A549 (cell line): ENCODE results near the gene GMPR2. TPM values are rescaled to one million over a fixed set of nuclear protein-coding genes. Genes with fewer than 3 reads are reported as not detected.
"Not testable (repeated sequence)": the region's sequence is repeated elsewhere in the genome, so short reads cannot be mapped to it uniquely, and the experiment has no call there.

ENCODE experiments used
- ATAC-seq, 2 experiments: fragments of 200-7000 bp in 1 of 2; fragments of >200 bp in 1 of 2; cut with Nextera tagmentation in 1 of 2; cut with Tn5 transposase in 1 of 2; 3 replicates each; pipeline versions ENCODE4 v1.8.0 to v1.9.1; 2018 to 2020; ENCODE audit warnings: mild to moderate bottlenecking in 1 of 2, moderate library complexity in 1 of 2
- CTCF ChIA-PET: fragments of 300-600 bp; sonication (Branson Sonifier 250); formaldehyde crosslinking; extraction: SDS; loops from one replicate; lab custom pipeline; 2021; ENCODE audit warnings: antibody characterized with exemption, inconsistent platforms; lab: Yijun Ruan, JAX
- POLR2A ChIA-PET: fragments of 350-600 bp; formaldehyde crosslinking; extraction: SDS; loops from one replicate; lab custom pipeline; 2021; ENCODE audit warnings: antibody characterized with exemption, inconsistent platforms; lab: Yijun Ruan, JAX
- DNase-seq, 2 experiments: peaks; one replicate each; pipeline versions ENCODE4 v3.0.0 to v3.0.0-alpha.2; 2011 to 2016; ENCODE audit warnings: low read depth in 1 of 2, low spot score in 1 of 2
- FAIRE-seq: peaks from 2 replicates; lab custom pipeline; 2011; peaks lifted over from hg19 to GRCh38; lab: Jason Lieb, UNC
- H3K27ac ChIP-seq, 2 experiments: fragments of >200 bp; sonication (Bioruptor Twin); formaldehyde crosslinking; 3 replicates each; pipeline ENCODE4 v1.5.1; 2016 to 2017
- H3K4me1 ChIP-seq: fragments of >200 bp; sonication (Bioruptor Twin); formaldehyde crosslinking; 3 replicates; pipeline ENCODE4 v1.6.1; 2016
- H3K4me2 ChIP-seq: fragments of >200 bp; sonication (Bioruptor Twin); formaldehyde crosslinking; 3 replicates; pipeline ENCODE4 v1.6.1; 2016
- H3K4me3 ChIP-seq: fragments of >200 bp; sonication (Bioruptor Twin); formaldehyde crosslinking; 3 replicates; pipeline ENCODE4 v1.5.1; 2016
- H3K9me3 ChIP-seq: fragments of >200 bp; sonication (Bioruptor Twin); formaldehyde crosslinking; 3 replicates; pipeline ENCODE4 v1.6.1; 2016
- CBX8 ChIP-seq: fragments of 200-600 bp; sonication (generic); IDR thresholded peaks from 2 replicates; pipeline ENCODE4 v1.6.1; 2016
- CHD4 ChIP-seq: fragments of 200-600 bp; sonication (generic); IDR thresholded peaks from 2 replicates; pipeline ENCODE4 v1.6.1; 2016; ENCODE audit warnings: antibody characterized with exemption, mild to moderate bottlenecking, borderline replicate concordance
- E2F6 ChIP-seq: IDR thresholded peaks from 2 replicates; pipeline ENCODE4 v1.6.1; 2012; ENCODE audit warnings: low read depth, borderline replicate concordance
- EP300 ChIP-seq, 2 experiments: fragments of >200 bp; sonication (Bioruptor Twin); formaldehyde crosslinking; IDR thresholded peaks; 2 replicates in 1 of 2; 3 replicates in 1 of 2; pipeline ENCODE4 v1.6.1; 2016 to 2017
- FOSB ChIP-seq: fragments of 250-450 bp; sonication (Bioruptor Pico); IDR thresholded peaks from 2 replicates; pipeline ENCODE4 v1.5.0; 2020; ENCODE audit warnings: mild to moderate bottlenecking, moderate library complexity
- GATA3 ChIP-seq: IDR thresholded peaks from 2 replicates; pipeline ENCODE4 v1.6.1; 2012; ENCODE audit warnings: borderline replicate concordance
- HEYL ChIP-seq: fragments of 250-450 bp; sonication (Bioruptor Pico); IDR thresholded peaks from 2 replicates; pipeline ENCODE4 v1.8.0; 2021; ENCODE audit warnings: mild to moderate bottlenecking, moderate library complexity
- HOXB5 ChIP-seq: fragments of 250-450 bp; sonication (Bioruptor Pico); IDR thresholded peaks from 2 replicates; pipeline ENCODE4 v1.5.0; 2020; ENCODE audit warnings: mild to moderate bottlenecking, moderate library complexity
- MAZ ChIP-seq: fragments of 150-350 bp; IDR thresholded peaks from 2 replicates; pipeline ENCODE4 v1.6.1; 2014; ENCODE audit warnings: antibody characterized with exemption, low read depth, low read length, borderline replicate concordance
- NFE2L2 ChIP-seq: fragments of 150-350 bp; conservative IDR thresholded peaks from 2 replicates; pipeline ENCODE4 v1.6.1; 2014; ENCODE audit warnings: low read length
- PHF8 ChIP-seq: fragments of 200-600 bp; sonication (generic); IDR thresholded peaks from 2 replicates; pipeline ENCODE4 v1.6.1; 2016; ENCODE audit warnings: low read depth, mild to moderate bottlenecking, antibody characterized with exemption, moderate library complexity, borderline replicate concordance
- RAD21 ChIP-seq, 2 experiments: fragments of >200 bp in 1 of 2; sonication (Bioruptor Twin) in 1 of 2; formaldehyde crosslinking in 1 of 2; IDR thresholded peaks in 1 of 2; conservative IDR thresholded peaks in 1 of 2; 2 replicates in 1 of 2; 3 replicates in 1 of 2; pipeline ENCODE4 v1.6.1; 2012 to 2018; ENCODE audit warnings: inconsistent platforms in 1 of 2
- RARB ChIP-seq: fragments of 250-450 bp; sonication (Bioruptor Pico); IDR thresholded peaks from 2 replicates; pipeline ENCODE4 v1.8.0; 2021; ENCODE audit warnings: mild to moderate bottlenecking, moderate library complexity
- REST ChIP-seq: fragments of 200-600 bp; sonication (generic); IDR thresholded peaks from 2 replicates; pipeline ENCODE4 v1.6.1; 2016; ENCODE audit warnings: antibody characterized with exemption, mild to moderate bottlenecking, moderate library complexity
- RFX5 ChIP-seq: fragments of 450-650 bp; IDR thresholded peaks from 2 replicates; pipeline ENCODE4 v1.7.1; 2014; ENCODE audit warnings: antibody characterized with exemption, mild to moderate bottlenecking, moderate library complexity
- SMC3 ChIP-seq: fragments of >200 bp; sonication (Bioruptor Twin); formaldehyde crosslinking; IDR thresholded peaks from 3 replicates; pipeline ENCODE4 v1.6.1; 2018; ENCODE audit warnings: inconsistent platforms
- TFCP2L1 ChIP-seq: fragments of 250-450 bp; sonication (Bioruptor Pico); IDR thresholded peaks from 2 replicates; pipeline ENCODE4 v1.5.0; 2021; ENCODE audit warnings: mild to moderate bottlenecking
- ZC3H11A ChIP-seq: fragments of 450-650 bp; IDR thresholded peaks from 2 replicates; pipeline ENCODE4 v1.6.1; 2014; ENCODE audit warnings: antibody characterized with exemption, mild to moderate bottlenecking
- ZNF302 ChIP-seq: fragments of 250-450 bp; sonication (Bioruptor Pico); IDR thresholded peaks from 2 replicates; pipeline ENCODE4 v1.9.0; 2021; ENCODE audit warnings: inconsistent platforms, mild to moderate bottlenecking, moderate library complexity
- WGBS: methylation state at CpG from one replicate; pipeline ENCODE4 v1.1.6; 2017; ENCODE audit errors: missing lambda C conversion rate; 5-methylcytosine and 5-hydroxymethylcytosine counted together
- polyA plus RNA-seq, 4 experiments: library from polyadenylated mRNA; depleted of rRNA in 3 of 4; stranded (reverse); fragments of >200 nt; fragmentation: RNase III in 1 of 4; extraction: RNeasy Plus Mini Kit Qiagen cat#74134 plus additional on column Dnase treatment in 1 of 4; gene quantifications; 2 replicates in 3 of 4; 3 replicates in 1 of 4; pipeline ENCODE4 v1.2.3, GENCODE V29; 2011 to 2017

The GMPR2 gene
- polyA plus RNA-seq, 2 of the 4 experiments (the other 2 are of a cell fraction) = 70.0 to 91.7 TPM

- H3K4me3 ChIP-seq = no peak overlapping the region
- WGBS = 85% methylated on average over 3 of the region's 4 CpGs
- H3K27ac ChIP-seq = no peak overlapping the region
- ChIA-PET POLR2A (no interaction called here), CTCF (interaction anchor here (2.2 to 2.4 kb wide), 2 partner anchors 12 to 22 kb away, joined by 11 to 14 read pairs; partner anchors contain the start of gene TINF2)
- DNase-seq = no peak
- H3K9me3 ChIP-seq = no peaks in the 10 kb centered on the region
- FAIRE-seq = no peak
- no peak for ATAC-seq
- peaks cover 14% of the 10 kb centered on the region; the same call in 2 of the 3 replicates for H3K4me1 ChIP-seq
- TF ChIP-seq MAZ = no peak
- TF ChIP-seq TFCP2L1 = no peak
- TF ChIP-seq NFE2L2 = no peak
- no peak for TF ChIP-seq CHD4
- no peak for TF ChIP-seq HEYL (CRISPR knock-in tag)
- H3K4me2 ChIP-seq = no peak overlapping the region
Measured at GRCh38 chr14:24219080-24219479, 13.6 kb upstream of the GMPR2 start.

- FAIRE-seq = no peak
- POLR2A ChIA-PET = no interaction called here
Measured at GRCh38 chr14:24219521-24219920, 13.2 kb upstream of the GMPR2 start.

GRCh38 chr14:24222987-24223386 lies 9.7 kb upstream of the GMPR2 start:
- H3K4me2 ChIP-seq, POLR2A ChIA-PET, H3K27ac ChIP-seq, H3K4me3 ChIP-seq, DNase-seq, FAIRE-seq, H3K4me1 ChIP-seq, ATAC-seq, H3K9me3 ChIP-seq: not testable (repeated sequence)
- CTCF ChIA-PET = interaction anchor here (1.2 kb wide), 1 partner anchor 17 kb away, joined by 5 read pairs; no protein-coding TSS in a partner anchor
- WGBS = 100% methylated on average over 4 of the region's 4 CpGs

More at GRCh38 chr14:24219521-24219920, 13.2 kb upstream of the GMPR2 start:
- H3K4me2 ChIP-seq = no peak overlapping the region
- no peak overlapping the region for H3K4me3 ChIP-seq
- 85% methylated on average over 3 of the region's 3 CpGs for WGBS
- no peaks in the 10 kb centered on the region for H3K9me3 ChIP-seq
- ATAC-seq (no peak), DNase-seq (no peak)
- H3K4me1 ChIP-seq = peaks cover 10% of the 10 kb centered on the region; the same call in 2 of the 3 replicates
- H3K27ac ChIP-seq = no peak overlapping the region
- TF ChIP-seq RFX5 (no peak), GATA3 (no peak), HEYL (CRISPR knock-in tag) (no peak), EP300 (IDR thresholded peaks at IDR 0.05) (no peak), SMC3 (no peak), REST (no peak), RARB (CRISPR knock-in tag) (no peak), ZNF302 (CRISPR knock-in tag) (no peak), ZC3H11A (no peak), PHF8 (no peak), CBX8 (no peak), HOXB5 (no peak), TFCP2L1 (no peak), RAD21 (conservative IDR thresholded peaks at IDR 0.05 in 1 of 2, IDR thresholded peaks at IDR 0.05 in 1 of 2) (no peak), E2F6 (no peak), FOSB (CRISPR knock-in tag) (no peak)
- CTCF ChIA-PET = interaction anchor here (1.2 to 2.4 kb wide), 4 partner anchors 8 to 89 kb away, joined by 3 to 14 read pairs (median 7); partner anchors contain the start of genes CIDEB and TINF2
